GM23338 (cell line): ENCODE measurements around the gene TLCD5. TPM values are rescaled to one million over a fixed set of nuclear protein-coding genes. Genes with fewer than 3 reads are reported as not detected.

ENCODE experiments used
- ATAC-seq: fragments of 200-7000 bp; cut with Tn5 transposase; 3 replicates; pipeline ENCODE4 v1.9.1; 2020
- DNase-seq: peaks from one replicate; pipeline ENCODE4 v3.0.0-alpha.2; 2015; ENCODE audit warnings: low spot score
- H2AFZ ChIP-seq: fragments of 200-600 bp; sonication (generic); 2 replicates; pipeline ENCODE4 v1.8.0; 2016; ENCODE audit warnings: antibody characterized with exemption, mild to moderate bottlenecking, moderate library complexity
- H3F3A ChIP-seq: fragments of 200-600 bp; sonication (generic); replicated peaks from 2 replicates; pipeline ENCODE4 v1.8.0; 2017; ENCODE audit warnings: antibody characterized with exemption, mixed run types, low read depth
- H3K27ac ChIP-seq: fragments of 200-600 bp; sonication (generic); 2 replicates; pipeline ENCODE4 v1.6.1; 2016; ENCODE audit warnings: low read depth
- H3K27me3 ChIP-seq: fragments of 200-600 bp; sonication (generic); 2 replicates; pipeline ENCODE4 v1.8.0; 2016; ENCODE audit warnings: mild to moderate bottlenecking, mixed run types, moderate library complexity; ENCODE audit not compliant: insufficient read depth
- H3K36me3 ChIP-seq: fragments of 200-600 bp; sonication (generic); 2 replicates; pipeline ENCODE4 v1.8.0; 2016; ENCODE audit warnings: mild to moderate bottlenecking; ENCODE audit not compliant: insufficient read depth
- H3K4me1 ChIP-seq: fragments of 200-600 bp; sonication (generic); 2 replicates; pipeline ENCODE4 v1.8.0; 2016; ENCODE audit warnings: mild to moderate bottlenecking, moderate library complexity; ENCODE audit not compliant: insufficient read depth
- H3K4me2 ChIP-seq: fragments of 200-600 bp; sonication (generic); 2 replicates; pipeline ENCODE4 v1.7.1; 2017; ENCODE audit warnings: mixed run types
- H3K4me3 ChIP-seq: fragments of 200-600 bp; sonication (generic); 2 replicates; pipeline ENCODE4 v1.6.1; 2016; ENCODE audit warnings: mixed run types
- H3K79me2 ChIP-seq: fragments of 200-600 bp; sonication (generic); replicated peaks from 2 replicates; pipeline ENCODE4 v1.8.0; 2017; ENCODE audit warnings: mild to moderate bottlenecking; ENCODE audit not compliant: insufficient read depth
- H3K9me2 ChIP-seq: fragments of 200-600 bp; sonication (generic); 2 replicates; pipeline ENCODE4 v1.8.0; 2017; ENCODE audit not compliant: insufficient read depth
- H4K20me1 ChIP-seq: fragments of 200-600 bp; sonication (generic); replicated peaks from 2 replicates; pipeline ENCODE4 v1.8.0; 2017; ENCODE audit warnings: mild to moderate bottlenecking; ENCODE audit not compliant: insufficient read depth
- H3K27ac Mint-ChIP-seq: 2 replicates; pipeline ENCODE4 v1.8.0; 2020; ENCODE audit warnings: inconsistent platforms, mild to moderate bottlenecking, moderate library complexity, mixed read lengths
- H3K27me3 Mint-ChIP-seq: 3 replicates; pipeline ENCODE4 v1.8.0; 2022; ENCODE audit warnings: low read depth, mild to moderate bottlenecking, moderate library complexity, mixed read lengths, inconsistent platforms; ENCODE audit not compliant: insufficient read depth, poor library complexity
- H3K36me3 Mint-ChIP-seq: 3 replicates; pipeline ENCODE4 v1.8.0; 2021; ENCODE audit warnings: low read depth, mild to moderate bottlenecking, inconsistent platforms, moderate library complexity, mixed read lengths
- H3K4me1 Mint-ChIP-seq: 3 replicates; pipeline ENCODE4 v1.8.0; 2020; ENCODE audit warnings: mild to moderate bottlenecking, inconsistent platforms, mixed read lengths
- H3K4me3 Mint-ChIP-seq: 3 replicates; pipeline ENCODE4 v1.8.0; 2021; ENCODE audit warnings: moderate library complexity, mild to moderate bottlenecking, inconsistent platforms, mixed read lengths
- H3K9me3 Mint-ChIP-seq: 3 replicates; pipeline ENCODE4 v1.8.0; 2020; ENCODE audit warnings: moderate library complexity, mild to moderate bottlenecking, inconsistent platforms, mixed read lengths
- CREB1 ChIP-seq: fragments of 250-450 bp; sonication (Bioruptor Pico); IDR thresholded peaks from 2 replicates; pipeline ENCODE4 v1.5.0; 2020; ENCODE audit warnings: low read depth, mild to moderate bottlenecking, moderate library complexity
- CTCF ChIP-seq, 2 experiments: fragments of 200-600 bp in 1 of 2; sonication (generic) in 1 of 2; conservative IDR thresholded peaks; 2 replicates each; pipeline versions ENCODE4 v1.5.1 to v1.6.1; 2016 to 2017; ENCODE audit warnings: antibody characterized with exemption in 2 of 2, low read depth in 2 of 2, mild to moderate bottlenecking in 2 of 2, moderate library complexity in 1 of 2
- ETS1 ChIP-seq: IDR thresholded peaks from 2 replicates; pipeline ENCODE4 v1.6.1; 2016; ENCODE audit warnings: antibody characterized with exemption
- EZH2 ChIP-seq: fragments of 200-600 bp; sonication (generic); IDR thresholded peaks from one replicate; pipeline ENCODE4 v1.8.0; 2017; ENCODE audit warnings: antibody characterized with exemption, mild to moderate bottlenecking, low read depth; ENCODE audit not compliant: unreplicated experiment
- EZH2phosphoT487 ChIP-seq: fragments of 200-600 bp; sonication (generic); IDR thresholded peaks from one replicate; pipeline ENCODE4 v1.8.1; 2018; ENCODE audit warnings: antibody characterized with exemption; ENCODE audit not compliant: unreplicated experiment
- NANOG ChIP-seq: IDR thresholded peaks from 2 replicates; pipeline ENCODE4 v1.6.1; 2016; ENCODE audit warnings: antibody characterized with exemption, borderline replicate concordance
- POLR2AphosphoS5 ChIP-seq: IDR thresholded peaks from 2 replicates; pipeline ENCODE4 v1.6.1; 2016; ENCODE audit warnings: antibody characterized with exemption, low read depth
- REST ChIP-seq: IDR thresholded peaks from one replicate; pipeline ENCODE4 v1.6.1; 2018; ENCODE audit warnings: antibody characterized with exemption; ENCODE audit not compliant: unreplicated experiment
- STAT1 ChIP-seq: IDR thresholded peaks from one replicate; pipeline ENCODE4 v1.6.1; 2016; ENCODE audit warnings: antibody characterized with exemption; ENCODE audit not compliant: unreplicated experiment
- ZNF114 ChIP-seq: fragments of 250-450 bp; sonication (Bioruptor Pico); IDR thresholded peaks from 2 replicates; pipeline ENCODE4 v1.5.0; 2020; ENCODE audit warnings: mild to moderate bottlenecking, moderate library complexity
- ZNF331 ChIP-seq: fragments of 250-450 bp; sonication (Bioruptor Pico); IDR thresholded peaks from 2 replicates; pipeline ENCODE4 v1.5.0; 2020; ENCODE audit warnings: low read depth, mild to moderate bottlenecking, moderate library complexity
- ZNF462 ChIP-seq: fragments of 250-450 bp; sonication (Bioruptor Pico); IDR thresholded peaks from 2 replicates; pipeline ENCODE4 v1.5.0; 2020; ENCODE audit warnings: mild to moderate bottlenecking, moderate library complexity
- polyA plus RNA-seq: library from polyadenylated mRNA; unstranded; fragments of >200 nt; fragmentation: Nextera tagmentation; extraction: Ambion mirVana; gene quantifications from 2 replicates; pipeline ENCODE4 v1.2.1, GENCODE V29; 2016
- total RNA-seq: library from RNA; depleted of rRNA; stranded (reverse); fragments of >200 nt; shearing (Covaris generic); gene quantifications from 2 replicates; pipeline ENCODE4 v1.2.3, GENCODE V29; 2014

Gene TLCD5
- total and polyA plus RNA-seq, 2 experiments from 2014 or later = 5.2 to 10.0 TPM

GRCh38 chr11:120329556-120329955, 4.5 kb downstream of the TLCD5 start (continued):
- no peak for TF ChIP-seq EZH2
- no peak for TF ChIP-seq STAT1
- TF ChIP-seq CREB1 (CRISPR knock-in tag) = no peak
- TF ChIP-seq ETS1 = no peak

- Histone ChIP-seq H2AFZ (no peak overlapping the region), H3K27ac (no peak overlapping the region)
- H3K4me3 Mint-ChIP-seq = no peak overlapping the region
Observed at GRCh38 chr11:120330045-120330444, 4.9 kb downstream of the TLCD5 start.

More at GRCh38 chr11:120330045-120330444, 4.9 kb downstream of the TLCD5 start:
- DNase-seq = no peak
- Mint-ChIP-seq H3K4me1 (peaks cover 14% of the 10 kb centered on the region), H3K27ac (no peak overlapping the region; the same call in 1 of the 2 replicates), H3K36me3 (peaks cover 8% of the 10 kb centered on the region; the same call in 2 of the 3 replicates), H3K9me3 (no peaks in the 10 kb centered on the region), H3K27me3 (peaks cover 5% of the 10 kb centered on the region)
- Histone ChIP-seq H3K27me3 (peaks cover 13% of the 10 kb centered on the region; the same call in 1 of the 2 replicates), H3F3A (peaks cover 10% of the 10 kb centered on the region; the same call in 1 of the 2 replicates), H3K4me3 (no peak overlapping the region), H3K79me2 (peaks cover 7% of the 10 kb centered on the region; the same call in 1 of the 2 replicates), H3K9me2 (no peaks in the 10 kb centered on the region), H4K20me1 (peaks cover 3% of the 10 kb centered on the region; the same call in 1 of the 2 replicates), H3K4me1 (peaks cover 7% of the 10 kb centered on the region), H3K4me2 (no peak overlapping the region), H3K36me3 (no peaks in the 10 kb centered on the region)
- no peak for TF ChIP-seq ZNF114 (CRISPR knock-in tag)
- no peak for TF ChIP-seq POLR2AphosphoS5
- no peak for TF ChIP-seq REST
- TF ChIP-seq NANOG = no peak
- TF ChIP-seq ZNF331 = no peak
- no peak for TF ChIP-seq ZNF462
- no peak for TF ChIP-seq EZH2phosphoT487
- TF ChIP-seq CTCF (conservative IDR thresholded peaks at IDR 0.05; ENCODE audit: low read depth in 2 of 2) = no peak
- TF ChIP-seq CREB1 (CRISPR knock-in tag) = no peak
- ATAC-seq = no peak
